Skeletal muscle tissue (tissue), 4 donors: ENCODE measurements around the gene SLC16A7. TPM values are rescaled to one million over a fixed set of nuclear protein-coding genes. Genes with fewer than 3 reads are reported as not detected.

ENCODE experiments used
- H3K27ac ChIP-seq: one replicate; pipeline ENCODE4 v1.7.0; 2013; ENCODE audit warnings: mild to moderate bottlenecking, low read depth, low read length, inconsistent platforms
- H3K27me3 ChIP-seq, 3 donors: one replicate each; pipeline ENCODE4 v1.7.0; 2013; ENCODE audit warnings: low read length in 3 of 3; ENCODE audit not compliant: control insufficient read depth in 3 of 3, insufficient read depth in 3 of 3
- H3K36me3 ChIP-seq, 3 donors: one replicate each; pipeline ENCODE4 v1.7.0; 2013; ENCODE audit warnings: low read length in 3 of 3; ENCODE audit not compliant: control insufficient read depth in 3 of 3, insufficient read depth in 3 of 3
- H3K4me1 ChIP-seq, 3 donors: one replicate each; pipeline ENCODE4 v1.7.0; 2013; ENCODE audit warnings: low read length in 3 of 3, mild to moderate bottlenecking in 3 of 3; ENCODE audit not compliant: control insufficient read depth in 3 of 3, insufficient read depth in 3 of 3
- H3K4me3 ChIP-seq, 3 donors: one replicate each; pipeline ENCODE4 v1.7.0; 2013; ENCODE audit warnings: low read length in 3 of 3
- H3K9ac ChIP-seq, 3 donors: one replicate each; pipeline ENCODE4 v1.7.0; 2013; ENCODE audit warnings: low read length in 3 of 3, mild to moderate bottlenecking in 3 of 3, moderate library complexity in 2 of 3, low read depth in 1 of 3
- H3K9me3 ChIP-seq, 3 donors: one replicate each; pipeline ENCODE4 v1.7.0; 2013; ENCODE audit warnings: low read length in 3 of 3; ENCODE audit not compliant: control insufficient read depth in 3 of 3
- total RNA-seq: library from RNA; depleted of rRNA; stranded (reverse); fragments of >200 nt; gene quantifications from one replicate; pipeline ENCODE4 v1.2.3, GENCODE V29; 2014
- donor health status: Osteomylitis.

Gene SLC16A7
- total RNA-seq, 1 donor from 2014 or later, result 9.4 TPM

DNA sequence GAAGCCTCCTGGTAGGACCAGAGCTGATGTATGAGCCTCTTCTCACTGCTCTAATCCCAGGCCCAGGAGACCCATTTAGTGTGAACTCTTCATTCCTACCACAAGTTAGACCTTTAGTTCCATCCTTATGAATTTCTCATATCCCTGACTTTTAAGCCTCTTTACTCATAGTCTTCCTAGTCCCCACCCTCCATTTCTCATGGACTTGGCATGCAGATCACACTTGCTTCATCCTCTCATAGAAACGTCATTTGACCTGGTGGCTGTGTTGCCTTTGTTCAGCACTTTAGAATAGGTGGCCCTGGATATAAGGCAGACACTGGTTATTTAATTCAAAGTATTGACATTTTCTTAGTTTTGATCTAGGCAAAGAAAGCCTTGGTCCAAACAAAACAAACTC is 99.5 kb downstream of the SLC16A7 start:
- H3K27me3 ChIP-seq, result no peaks in the 10 kb centered on the region
- H3K4me1 ChIP-seq, result no peaks in the 10 kb centered on the region
- no peak overlapping the region for H3K27ac ChIP-seq
- no peak overlapping the region for H3K9ac ChIP-seq
- no peaks in the 10 kb centered on the region for H3K9me3 ChIP-seq
- H3K4me3 ChIP-seq, result no peak overlapping the region
- H3K36me3 ChIP-seq, result peaks cover 0 to 2% (median 0%) of the 10 kb centered on the region in 3 donors

DNA sequence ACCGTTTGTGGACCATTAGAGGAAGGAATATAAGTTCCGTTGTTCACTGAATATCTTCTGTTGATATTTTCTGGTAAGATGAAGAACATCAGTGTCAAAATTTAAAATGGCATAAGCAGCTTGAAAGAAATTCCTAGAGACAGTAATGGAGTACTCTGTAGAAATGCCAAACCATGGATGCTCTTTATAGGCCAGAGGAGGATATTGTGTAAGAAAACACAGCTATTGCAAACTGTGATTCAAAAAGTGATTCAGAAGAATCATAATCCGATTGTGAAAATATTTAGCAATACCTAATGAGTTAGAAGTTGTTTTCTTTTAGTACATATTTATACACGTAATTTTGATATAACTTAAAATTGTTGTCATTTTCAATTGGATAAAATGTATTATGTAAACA is 102.8 kb downstream of the SLC16A7 start:
- H3K27me3 ChIP-seq, result no peaks in the 10 kb centered on the region
- H3K36me3 ChIP-seq, result no peaks in the 10 kb centered on the region
- H3K4me3 ChIP-seq, result no peak overlapping the region
- H3K9me3 ChIP-seq, result no peaks in the 10 kb centered on the region
- no peak overlapping the region for H3K27ac ChIP-seq
- H3K9ac ChIP-seq, result no peak overlapping the region
- H3K4me1 ChIP-seq, result no peaks in the 10 kb centered on the region

DNA sequence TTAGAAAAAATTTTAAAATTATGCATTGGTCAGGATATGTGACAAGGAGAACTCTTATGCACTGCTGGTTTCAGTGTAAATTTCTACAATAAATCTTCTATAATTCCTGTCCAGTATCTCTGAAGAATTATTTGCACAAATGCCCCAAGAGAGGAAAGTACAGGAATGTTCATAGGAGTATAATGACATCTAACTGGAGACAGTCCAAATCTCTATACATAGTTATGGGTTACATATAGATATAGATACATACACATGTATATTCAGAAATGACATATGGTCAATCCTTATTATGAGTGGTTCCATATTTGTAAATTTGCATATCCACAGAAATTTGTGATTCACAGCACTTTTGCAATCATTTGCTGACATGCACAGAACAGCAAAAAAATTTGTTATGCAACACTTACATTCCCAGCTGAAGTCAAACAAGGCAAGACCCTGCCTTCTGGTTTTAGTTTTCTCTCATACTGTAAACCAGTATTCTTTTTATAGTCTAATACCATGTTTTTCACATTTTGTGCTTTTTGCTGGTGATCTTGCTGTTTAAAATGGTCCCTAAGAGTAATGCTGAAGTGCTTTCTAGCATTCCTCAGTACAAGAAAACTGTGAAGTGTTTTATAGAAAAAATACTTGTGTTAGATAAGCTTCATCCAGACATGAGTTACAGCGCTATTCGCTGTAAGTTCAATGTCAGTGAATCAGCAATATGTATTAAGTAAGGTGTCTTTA is 103.8 kb downstream of the SLC16A7 start:
- H3K27me3 ChIP-seq, result no peaks in the 10 kb centered on the region
- no peaks in the 10 kb centered on the region for H3K36me3 ChIP-seq
- no peak overlapping the region for H3K4me3 ChIP-seq
- H3K9ac ChIP-seq, result no peak overlapping the region
- no peaks in the 10 kb centered on the region for H3K9me3 ChIP-seq
- H3K27ac ChIP-seq, result peak overlapping the region; percentile 20
- H3K4me1 ChIP-seq, result no peaks in the 10 kb centered on the region

DNA sequence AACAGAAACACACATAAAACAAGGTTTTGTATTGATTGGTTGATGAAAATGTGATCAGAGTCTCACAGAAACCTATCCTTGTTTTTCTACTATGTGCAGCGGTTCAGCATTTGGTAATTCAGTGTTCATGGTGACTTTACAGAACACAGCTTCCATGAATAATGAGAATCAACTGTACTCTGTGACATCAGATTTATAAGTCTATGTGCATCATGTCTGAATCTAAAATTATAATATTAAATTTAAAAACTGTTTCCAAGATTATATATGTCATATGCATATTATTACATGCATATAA is 104.3 kb downstream of the SLC16A7 start:
- H3K4me3 ChIP-seq, result no peak overlapping the region
- H3K36me3 ChIP-seq, result no peaks in the 10 kb centered on the region
- peak overlapping the region; percentile 20 for H3K27ac ChIP-seq
- no peaks in the 10 kb centered on the region for H3K27me3 ChIP-seq
- H3K4me1 ChIP-seq, result no peaks in the 10 kb centered on the region
- no peak overlapping the region for H3K9ac ChIP-seq
- no peaks in the 10 kb centered on the region for H3K9me3 ChIP-seq

DNA sequence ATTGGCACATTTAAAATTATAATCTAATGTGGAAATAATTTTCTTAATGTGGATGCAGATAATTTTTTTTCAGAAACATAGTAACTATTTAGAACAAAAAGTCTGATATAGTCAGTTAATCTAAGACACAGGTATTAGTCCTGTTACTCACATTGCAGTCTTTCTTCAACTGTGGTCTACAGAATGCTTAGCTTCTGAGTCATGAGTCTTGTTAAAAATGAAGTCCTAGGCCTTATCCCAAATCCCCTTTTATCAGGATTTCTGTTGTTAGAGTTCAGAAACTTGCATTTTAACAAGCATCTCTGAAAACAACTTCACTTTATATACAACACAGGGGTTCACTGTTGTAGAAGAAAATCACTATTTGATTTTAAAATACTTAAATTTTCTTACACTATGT is 112.2 kb downstream of the SLC16A7 start:
- Histone ChIP-seq H3K4me1 (peaks cover 0 to 3% (median 0%) of the 10 kb centered on the region in 3 donors), H3K4me3 (no peak overlapping the region), H3K9ac (no peak overlapping the region), H3K27me3 (no peaks in the 10 kb centered on the region), H3K36me3 (peaks cover 0 to 2% (median 0%) of the 10 kb centered on the region in 3 donors), H3K9me3 (no peaks in the 10 kb centered on the region), H3K27ac (no peak overlapping the region)

DNA sequence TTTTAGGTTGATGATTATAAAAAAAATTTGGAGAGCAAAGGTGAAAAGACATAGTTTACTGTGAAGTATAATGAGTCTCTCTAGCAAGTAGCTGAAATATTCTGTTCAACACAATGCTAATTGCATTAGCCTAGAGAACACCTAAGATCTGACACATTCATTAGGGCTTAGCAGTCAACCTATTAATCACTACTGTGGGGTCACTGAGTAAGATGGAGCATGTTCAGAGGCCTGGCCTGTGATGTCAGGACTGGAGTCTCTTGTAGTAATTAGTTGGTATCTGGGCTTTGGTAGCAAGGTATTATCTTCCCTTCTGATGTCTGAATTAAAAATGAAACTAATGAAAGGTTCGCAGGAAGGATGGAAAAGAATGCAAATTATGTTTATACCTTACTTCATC is 112.7 kb downstream of the SLC16A7 start:
- H3K4me3 ChIP-seq, result no peak overlapping the region
- no peaks in the 10 kb centered on the region for H3K27me3 ChIP-seq
- H3K27ac ChIP-seq, result no peak overlapping the region
- no peaks in the 10 kb centered on the region for H3K9me3 ChIP-seq
- peaks cover 0 to 3% (median 0%) of the 10 kb centered on the region in 3 donors for H3K4me1 ChIP-seq
- H3K9ac ChIP-seq, result no peak overlapping the region
- H3K36me3 ChIP-seq, result peaks cover 0 to 2% (median 0%) of the 10 kb centered on the region in 3 donors

DNA sequence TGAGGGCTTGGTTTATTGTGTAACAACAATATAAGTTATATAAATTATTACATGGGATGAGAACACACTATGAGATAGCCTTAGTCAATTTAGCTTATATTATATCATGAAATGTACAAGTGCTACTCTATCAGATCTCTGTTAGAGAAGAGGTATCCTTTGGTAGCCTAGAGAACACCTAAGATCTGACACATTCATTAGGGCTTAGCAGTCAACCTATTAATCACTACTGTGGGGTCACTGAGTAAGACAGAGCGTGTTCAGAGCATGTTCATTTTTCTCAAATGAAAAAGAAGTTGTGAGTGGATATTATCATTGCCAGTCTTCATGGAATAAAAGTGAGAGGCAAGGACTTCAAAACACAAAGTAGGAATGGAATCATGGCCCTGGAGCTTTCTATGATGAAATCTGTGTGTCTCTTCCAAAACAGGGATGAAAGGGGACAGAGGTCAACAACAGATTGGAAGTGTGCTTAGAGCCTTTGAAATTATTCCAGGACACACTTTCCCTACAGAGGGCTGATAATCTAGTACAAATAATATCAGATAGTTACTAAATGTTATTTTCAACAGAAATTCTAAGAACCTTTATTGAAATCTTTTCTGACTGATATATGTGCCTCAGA is 114.3 kb downstream of the SLC16A7 start:
- Histone ChIP-seq H3K27me3 (no peaks in the 10 kb centered on the region), H3K36me3 (peaks cover 0 to 2% (median 0%) of the 10 kb centered on the region in 3 donors), H3K9me3 (no peaks in the 10 kb centered on the region), H3K4me3 (no peak overlapping the region), H3K27ac (no peak overlapping the region), H3K4me1 (peaks cover 0 to 3% (median 0%) of the 10 kb centered on the region in 3 donors), H3K9ac (no peak overlapping the region)

DNA sequence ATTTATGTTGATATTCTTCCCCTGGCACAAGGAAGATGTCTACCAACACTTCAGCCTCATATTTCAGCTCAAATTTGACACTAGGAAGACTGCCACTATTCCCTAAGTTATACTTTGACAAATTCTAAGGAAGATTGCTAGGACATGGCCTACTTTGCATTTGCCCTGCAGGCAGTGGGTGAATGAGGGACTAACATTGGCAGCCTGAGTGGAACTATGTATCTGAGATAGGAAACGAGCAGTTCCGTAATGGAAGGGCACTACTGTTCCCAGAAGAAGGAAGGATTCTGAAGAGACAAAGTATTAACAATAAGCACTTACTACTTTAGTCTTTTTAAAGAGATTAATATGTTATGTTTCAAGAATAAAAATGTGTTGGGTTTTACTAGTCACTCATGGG is 115.1 kb downstream of the SLC16A7 start:
- peaks cover 0 to 3% (median 0%) of the 10 kb centered on the region in 3 donors for H3K4me1 ChIP-seq

DNA sequence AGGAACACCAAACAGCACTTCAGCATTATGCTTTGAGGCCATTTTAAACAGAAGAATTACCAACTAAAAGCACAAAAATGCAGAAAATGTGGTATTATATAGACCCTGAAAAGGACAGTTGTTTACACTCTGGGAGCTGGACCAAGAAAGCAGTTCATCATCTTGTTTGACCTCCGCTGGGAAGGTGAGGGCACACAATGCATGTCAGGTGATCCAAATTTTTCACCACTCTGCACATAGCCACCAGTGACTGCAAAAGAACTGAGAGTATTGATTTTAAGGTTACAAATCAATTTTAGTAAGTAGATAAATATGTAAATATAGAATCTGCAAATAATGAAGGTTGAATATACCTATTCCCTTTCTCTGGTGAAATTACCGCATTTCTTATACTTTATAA is 119.6 kb downstream of the SLC16A7 start:
- Histone ChIP-seq H3K4me1 (peaks cover 0 to 3% (median 0%) of the 10 kb centered on the region in 3 donors), H3K27me3 (no peaks in the 10 kb centered on the region), H3K27ac (no peak overlapping the region), H3K4me3 (no peak overlapping the region), H3K9ac (no peak overlapping the region), H3K9me3 (no peaks in the 10 kb centered on the region), H3K36me3 (no peaks in the 10 kb centered on the region)

More for the DNA sequence above, 115.1 kb downstream of the SLC16A7 start:
- H3K9ac ChIP-seq, result no peak overlapping the region
- H3K4me3 ChIP-seq, result no peak overlapping the region
- H3K27me3 ChIP-seq, result no peaks in the 10 kb centered on the region
- H3K27ac ChIP-seq, result no peak overlapping the region
- H3K9me3 ChIP-seq, result no peaks in the 10 kb centered on the region
- peaks cover 0 to 2% (median 0%) of the 10 kb centered on the region in 3 donors for H3K36me3 ChIP-seq

DNA sequence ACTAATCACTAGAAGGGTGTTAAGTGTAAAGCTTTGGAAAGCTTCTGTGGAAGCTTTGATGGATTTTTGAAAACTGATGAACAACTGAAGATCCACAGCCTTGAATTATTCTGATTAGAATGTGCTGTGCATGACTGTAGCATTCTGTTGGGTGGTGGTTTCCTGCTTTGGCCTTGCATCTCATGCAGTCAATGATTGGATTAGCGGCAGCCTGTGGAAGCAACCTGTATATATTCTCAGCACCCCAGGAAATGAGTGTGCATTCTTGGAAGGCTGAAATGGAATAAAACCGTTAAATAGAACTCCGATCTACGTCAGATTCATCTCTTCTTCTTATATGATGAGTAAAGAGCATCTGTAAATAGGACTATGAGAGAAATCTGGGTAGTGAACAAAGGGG is 120.2 kb downstream of the SLC16A7 start:
- peaks cover 0 to 3% (median 0%) of the 10 kb centered on the region in 3 donors for H3K4me1 ChIP-seq
- no peak overlapping the region for H3K27ac ChIP-seq
- H3K27me3 ChIP-seq, result no peaks in the 10 kb centered on the region
- H3K4me3 ChIP-seq, result no peak overlapping the region
- H3K9me3 ChIP-seq, result no peaks in the 10 kb centered on the region
- no peaks in the 10 kb centered on the region for H3K36me3 ChIP-seq
- no peak overlapping the region for H3K9ac ChIP-seq
